Ovary (tissue), 3 donors: ENCODE results near the gene GALNT13.

Experiments
- EP300 ChIP-seq: sonication (generic); formaldehyde crosslinking; IDR thresholded peaks from one replicate; pipeline ENCODE4 v1.6.1; 2017; ENCODE audit warnings: antibody characterized with exemption
- TF ChIP-seq, protein P1 (sequence below), 3 donors: fragments of 450-650 bp in 2 of 3; fragments of 200-600 bp in 1 of 3; IDR thresholded peaks; one replicate each; pipeline versions ENCODE4 v1.5.1 to v1.8.0; 2016 to 2022; ENCODE audit warnings: antibody characterized with exemption in 3 of 3, mild to moderate bottlenecking in 1 of 3
- donor health status: DM: no; HTN: no; CAD: no.

GRCh38 chr2:154336201-154336600 lies 464.5 kb downstream of the GALNT13 start:
- TF ChIP-seq, protein P1, sequence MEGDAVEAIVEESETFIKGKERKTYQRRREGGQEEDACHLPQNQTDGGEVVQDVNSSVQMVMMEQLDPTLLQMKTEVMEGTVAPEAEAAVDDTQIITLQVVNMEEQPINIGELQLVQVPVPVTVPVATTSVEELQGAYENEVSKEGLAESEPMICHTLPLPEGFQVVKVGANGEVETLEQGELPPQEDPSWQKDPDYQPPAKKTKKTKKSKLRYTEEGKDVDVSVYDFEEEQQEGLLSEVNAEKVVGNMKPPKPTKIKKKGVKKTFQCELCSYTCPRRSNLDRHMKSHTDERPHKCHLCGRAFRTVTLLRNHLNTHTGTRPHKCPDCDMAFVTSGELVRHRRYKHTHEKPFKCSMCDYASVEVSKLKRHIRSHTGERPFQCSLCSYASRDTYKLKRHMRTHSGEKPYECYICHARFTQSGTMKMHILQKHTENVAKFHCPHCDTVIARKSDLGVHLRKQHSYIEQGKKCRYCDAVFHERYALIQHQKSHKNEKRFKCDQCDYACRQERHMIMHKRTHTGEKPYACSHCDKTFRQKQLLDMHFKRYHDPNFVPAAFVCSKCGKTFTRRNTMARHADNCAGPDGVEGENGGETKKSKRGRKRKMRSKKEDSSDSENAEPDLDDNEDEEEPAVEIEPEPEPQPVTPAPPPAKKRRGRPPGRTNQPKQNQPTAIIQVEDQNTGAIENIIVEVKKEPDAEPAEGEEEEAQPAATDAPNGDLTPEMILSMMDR (IDR thresholded peaks at IDR 0.05) = no peak
- no peak for TF ChIP-seq EP300
